Daoy (cell line): ENCODE data around the gene ITGA6. TPM values are rescaled to one million over a fixed set of nuclear protein-coding genes. Genes with fewer than 3 reads are reported as not detected.
"Not testable (repeated sequence)": the region's sequence is repeated elsewhere in the genome, so short reads cannot be mapped to it uniquely, and the experiment has no call there.

Experiments
- DNase-seq: peaks from one replicate; pipeline ENCODE4 v3.0.0-alpha.2; 2015; ENCODE audit warnings: low read depth
- total RNA-seq: library from RNA; depleted of rRNA; stranded (reverse); fragments of >200 nt; shearing (Covaris generic); gene quantifications from 2 replicates; pipeline ENCODE4 v1.2.3, GENCODE V29; 2014

The ITGA6 gene
- total RNA-seq, 1 experiment from 2014 or later = 27.4 TPM

DNA sequence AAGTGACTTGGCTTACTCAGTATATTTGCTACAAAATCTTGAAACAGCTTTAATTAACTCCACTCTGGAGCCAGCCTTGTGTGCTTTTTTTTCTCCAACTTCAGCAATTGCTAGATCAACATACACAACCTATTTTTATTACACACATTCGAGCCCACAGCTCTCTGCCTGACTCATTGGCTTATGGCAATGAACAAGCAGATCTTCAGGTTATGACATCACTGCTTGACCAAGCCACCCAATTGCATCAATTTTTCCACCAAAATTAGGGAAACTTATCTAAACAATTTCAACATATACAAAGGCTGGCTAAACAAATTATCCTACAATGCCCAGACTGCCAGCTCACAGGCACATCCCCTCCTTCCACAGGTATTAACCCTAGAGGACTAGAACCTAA is 88.9 kb downstream of the ITGA6 start:
- peak; percentile 7 for DNase-seq

DNA sequence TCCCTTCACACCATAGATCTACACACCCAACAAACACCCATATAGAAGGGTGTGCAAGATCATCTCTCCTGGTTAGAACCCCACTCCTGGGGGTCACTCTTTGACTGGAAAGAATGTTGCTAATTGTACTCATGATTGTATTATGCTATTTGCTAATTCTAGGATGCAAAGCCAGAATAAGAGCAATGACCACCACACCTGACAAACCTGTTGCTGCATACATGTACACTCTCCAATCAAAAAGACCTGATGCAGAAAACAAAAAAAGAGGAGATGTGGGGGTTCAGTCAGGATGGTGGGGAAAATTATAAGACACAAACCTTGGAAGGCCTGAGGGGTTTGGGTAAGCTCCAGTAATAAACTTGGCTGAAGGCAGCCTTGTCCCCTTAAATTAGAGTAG is 91.6 kb downstream of the ITGA6 start:
- no peak for DNase-seq

DNA sequence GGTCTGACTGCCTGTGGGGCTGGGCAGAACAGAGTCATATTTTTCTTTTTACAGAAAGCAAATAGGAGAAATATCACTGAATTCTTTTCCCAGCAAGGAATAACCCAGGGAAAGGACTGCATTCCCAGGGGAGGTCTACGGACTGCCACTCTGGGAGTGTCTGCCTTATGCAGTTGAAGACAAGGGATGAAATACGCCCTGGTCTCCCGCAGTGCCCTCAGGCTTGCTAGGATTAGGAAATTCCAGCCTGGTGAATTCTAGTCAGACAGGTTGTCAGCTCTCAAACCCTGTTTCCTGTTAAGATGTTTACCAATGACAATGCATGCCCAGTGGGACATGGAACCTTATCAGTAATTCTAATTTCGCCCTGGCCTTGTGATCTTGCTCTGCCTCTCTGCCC is 98.2 kb downstream of the ITGA6 start:
- no peak for DNase-seq

DNA sequence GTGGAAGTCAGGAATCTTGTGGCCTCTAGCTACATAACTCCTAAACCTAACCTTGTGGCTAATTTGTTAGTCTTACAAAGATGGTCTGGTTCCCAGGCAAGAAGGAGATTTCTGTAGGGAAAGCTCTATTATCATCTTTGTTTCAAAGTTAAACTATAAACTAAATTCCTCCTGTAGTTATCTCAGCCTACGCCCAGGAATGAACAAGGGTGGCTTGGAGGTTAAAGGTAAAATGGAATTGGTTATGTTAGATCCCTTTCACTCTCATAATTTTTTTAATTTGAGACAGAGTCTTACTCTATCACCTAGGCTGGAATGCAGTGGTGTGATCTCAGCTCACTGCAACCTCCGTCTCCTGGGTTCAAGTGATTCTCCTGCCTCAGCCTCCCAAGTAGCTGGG is 103.9 kb downstream of the ITGA6 start:
- DNase-seq = no peak

GRCh38 chr2:172532461-172532860 is 105.1 kb downstream of the ITGA6 start:
- DNase-seq = not testable (repeated sequence)

GRCh38 chr2:172533687-172534086 is 106.3 kb downstream of the ITGA6 start:
- no peak for DNase-seq

- no peak for DNase-seq
Observed at GRCh38 chr2:172535119-172535518, 107.7 kb downstream of the ITGA6 start.

- DNase-seq = not testable (repeated sequence)
Observed at GRCh38 chr2:172537851-172538250, 110.5 kb downstream of the ITGA6 start.

DNA sequence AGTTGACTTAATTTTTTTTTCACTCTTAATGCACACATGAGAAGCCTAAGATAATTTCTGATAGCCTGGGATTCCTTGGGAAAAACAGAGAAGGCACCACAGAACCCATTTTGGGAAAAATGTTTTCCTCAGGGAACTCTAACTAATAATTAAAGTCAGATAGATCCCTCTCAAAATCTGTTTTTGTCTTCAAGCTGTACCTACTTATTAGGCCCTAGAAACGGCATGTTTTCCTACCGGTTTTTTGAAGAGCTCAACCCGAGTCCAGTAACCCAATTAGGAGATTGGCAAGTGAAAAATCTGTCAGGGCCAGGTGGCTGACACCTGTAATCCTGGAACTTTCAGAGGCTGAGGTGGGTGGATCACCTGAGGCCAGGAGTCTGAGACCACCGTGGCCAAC is 112.4 kb downstream of the ITGA6 start:
- no peak for DNase-seq

DNA sequence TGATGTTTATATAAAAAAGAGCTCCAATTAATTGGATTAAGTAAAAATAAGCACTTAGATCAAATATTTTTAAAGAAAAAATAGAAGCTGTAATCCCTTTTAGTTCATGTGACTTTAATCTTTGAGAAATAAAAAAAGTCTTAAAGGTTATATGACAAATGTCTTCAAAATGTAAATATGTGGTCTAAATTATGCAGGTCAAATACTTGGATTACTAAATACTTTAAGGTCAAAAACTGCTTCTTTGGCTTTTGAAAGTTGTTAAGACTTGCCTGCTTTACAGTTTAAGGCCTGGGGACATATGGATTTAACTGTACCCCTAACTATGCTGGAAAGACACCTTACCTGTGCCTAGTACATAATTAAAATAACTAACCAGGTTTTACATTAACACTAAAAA is 113.0 kb downstream of the ITGA6 start:
- no peak for DNase-seq

DNA sequence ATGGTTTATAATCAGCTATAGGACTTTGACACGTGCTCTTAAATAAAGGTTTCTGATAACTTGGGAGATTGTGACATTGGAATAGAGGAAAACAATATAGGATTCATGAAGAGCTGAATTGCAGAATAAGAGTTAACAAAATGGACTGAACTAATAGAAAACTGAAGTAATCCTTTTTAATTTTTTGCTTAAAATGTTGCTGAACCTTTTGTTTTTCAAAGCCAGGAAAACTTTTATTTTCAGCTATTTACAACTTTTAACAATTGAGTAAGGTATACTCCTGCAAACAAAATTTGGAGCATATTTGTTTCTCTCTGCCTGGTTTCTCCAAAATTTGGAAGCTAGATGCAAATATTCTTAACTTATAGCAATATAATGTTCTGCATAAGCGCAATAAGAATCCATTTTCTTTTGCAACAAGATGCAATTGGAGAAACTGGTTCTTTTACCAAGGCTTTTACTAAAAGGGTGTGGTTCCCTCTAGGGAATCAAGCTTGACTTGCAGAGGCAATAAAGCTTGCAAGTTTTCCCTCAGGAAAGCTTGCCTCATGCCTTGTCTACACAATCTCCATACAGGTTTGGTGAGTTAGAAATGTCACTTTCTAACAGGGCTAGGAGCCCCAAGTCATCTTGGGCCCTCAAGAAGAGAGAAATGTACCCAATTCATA is 118.2 kb downstream of the ITGA6 start:
- DNase-seq = no peak

GRCh38 chr2:172549131-172549530 is 121.7 kb downstream of the ITGA6 start:
- no peak for DNase-seq

DNA sequence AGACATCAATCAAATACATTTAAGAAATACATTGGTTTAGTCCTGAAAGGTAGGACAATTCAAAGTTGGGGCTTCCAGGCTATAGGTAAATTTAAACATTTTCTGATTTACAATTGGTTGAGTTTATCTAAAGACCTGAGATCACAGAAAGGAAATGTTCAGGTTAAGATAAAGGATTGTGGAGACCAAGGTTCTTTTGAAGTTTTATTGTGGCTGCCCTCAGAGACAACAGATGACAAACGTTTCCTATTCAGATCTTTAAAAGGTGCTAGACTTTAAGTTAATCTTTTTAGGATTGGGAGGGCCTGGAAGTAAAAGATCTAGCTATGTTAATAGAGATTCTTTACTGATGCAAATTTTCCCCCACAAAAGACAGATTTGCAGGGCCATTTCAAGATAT is 122.4 kb downstream of the ITGA6 start:
- DNase-seq = not testable (repeated sequence)

DNA sequence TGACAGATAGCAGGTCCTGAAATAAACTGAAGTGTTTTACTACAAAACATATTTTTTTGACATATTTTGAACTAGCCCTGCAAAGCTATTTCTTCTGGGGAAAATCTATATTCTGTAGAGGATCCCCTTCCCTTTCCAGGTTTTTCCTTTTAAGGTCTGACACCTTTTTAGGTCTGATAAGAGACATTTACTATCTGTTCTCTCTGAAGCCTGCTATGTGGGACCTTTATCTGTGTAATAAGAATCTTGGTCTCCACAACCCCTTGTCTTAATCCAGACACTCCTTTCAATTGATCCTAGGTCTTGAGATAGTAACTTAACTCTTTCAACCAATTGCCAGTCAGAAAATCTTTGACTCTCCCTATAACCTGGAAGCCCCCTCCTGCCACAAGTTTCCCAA is 123.0 kb downstream of the ITGA6 start:
- DNase-seq = no peak

DNA sequence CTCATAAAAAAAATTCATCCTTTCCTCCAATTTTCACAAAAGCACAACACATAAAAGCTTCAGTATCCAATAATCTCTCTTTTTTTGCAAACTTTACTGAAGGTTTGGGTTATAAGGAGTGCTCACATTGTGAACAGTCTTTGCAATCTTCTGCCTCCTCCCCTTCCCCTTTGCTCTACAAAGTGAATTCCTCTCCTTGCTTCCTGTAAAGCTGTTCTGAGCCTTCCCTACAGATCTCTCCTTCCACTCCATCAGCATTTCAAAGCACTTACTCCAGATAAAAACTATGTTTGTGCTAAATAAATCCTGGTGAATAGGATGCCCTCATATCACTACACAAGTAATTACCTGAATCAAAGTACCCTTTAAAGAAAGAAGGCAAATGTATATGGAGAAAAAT is 123.9 kb downstream of the ITGA6 start:
- no peak for DNase-seq

DNA sequence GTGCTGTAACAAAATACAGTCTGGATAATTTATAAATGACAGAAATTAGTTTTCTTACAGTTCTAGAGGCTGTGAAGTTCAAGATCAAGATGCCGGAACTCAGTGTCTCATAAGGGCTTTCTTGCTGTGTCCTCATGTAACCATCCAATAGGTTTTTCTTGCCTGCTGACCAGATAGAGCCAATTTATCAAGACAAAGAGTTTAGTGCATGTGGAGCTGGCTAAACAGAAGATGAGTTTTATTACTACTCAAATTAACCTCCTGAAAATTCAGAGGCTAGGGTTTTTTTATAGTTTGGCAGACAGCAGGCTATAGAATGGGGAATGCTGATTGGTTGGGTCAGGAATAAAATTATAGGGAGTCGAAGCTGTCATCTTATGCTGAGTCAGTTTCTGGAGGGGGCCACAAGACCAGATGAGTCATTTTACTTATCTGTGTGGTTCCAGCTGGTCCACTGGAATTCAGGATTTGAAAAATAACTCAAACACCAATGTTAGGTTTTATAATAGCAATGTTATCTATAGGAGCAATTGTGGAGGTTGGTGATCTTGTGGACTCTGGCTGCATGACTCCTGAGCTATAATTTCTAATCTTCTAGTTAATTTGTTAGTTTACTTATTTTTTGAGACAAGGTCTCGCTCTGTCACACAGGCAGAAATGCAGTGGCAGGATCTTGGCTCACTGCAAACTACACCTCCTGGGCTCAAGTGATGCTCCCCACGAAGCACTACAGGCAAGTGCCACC is 125.3 kb downstream of the ITGA6 start:
- DNase-seq = peak; percentile 81

DNA sequence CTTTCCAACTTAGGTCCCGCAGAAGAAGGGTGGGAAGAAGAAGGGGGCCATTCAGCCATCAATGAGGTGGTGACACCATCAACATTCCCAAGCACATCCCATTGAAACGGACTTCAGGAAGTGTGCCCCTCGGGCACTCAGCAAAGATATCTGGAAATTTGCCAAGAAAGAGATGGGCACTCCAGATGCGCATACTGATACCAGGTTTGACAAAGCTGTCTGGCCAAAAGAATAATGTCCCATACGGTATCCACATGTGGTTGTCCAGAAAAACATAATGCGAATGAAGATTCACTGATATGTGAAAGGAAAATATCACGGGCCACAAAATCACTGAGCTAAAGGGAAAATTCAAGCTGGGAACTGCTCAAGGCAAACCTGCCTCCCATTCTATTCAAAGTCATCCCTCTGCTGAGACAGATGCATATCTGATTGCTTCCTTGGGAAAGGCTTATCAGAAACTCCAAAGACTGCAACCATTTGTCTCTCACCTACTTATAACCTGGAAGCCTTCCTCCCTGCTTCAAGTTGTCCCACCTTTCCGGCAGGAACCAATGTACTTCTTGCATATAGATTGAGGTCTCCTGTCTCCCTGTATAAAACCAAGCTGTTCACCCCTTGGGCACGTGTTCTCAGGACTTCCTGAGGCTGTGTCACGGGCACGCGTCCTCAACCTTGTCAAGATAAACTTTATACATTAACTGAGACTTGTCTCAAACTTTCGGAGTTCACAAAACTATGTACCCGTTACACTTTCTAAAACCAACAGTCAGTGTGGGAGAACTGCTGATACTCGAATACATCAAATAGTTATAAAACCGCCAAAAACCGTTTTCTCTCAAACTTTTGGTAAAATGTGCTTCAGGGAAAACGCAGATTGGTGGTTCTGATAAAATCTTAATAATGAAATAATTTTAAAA is 127.2 kb downstream of the ITGA6 start:
- DNase-seq = peak; percentile 13

- no peak for DNase-seq
Observed at GRCh38 chr2:172555272-172555521, 127.8 kb downstream of the ITGA6 start.
